H9 (cell line): ENCODE results near the gene OSBPL9. TPM values are rescaled to one million over a fixed set of nuclear protein-coding genes. Genes with fewer than 3 reads are reported as not detected.
A peak's percentile ranks its signal among the peaks of the same experiment; 100 is the strongest.

Source experiments
- DNase-seq: peaks from one replicate; pipeline ENCODE4 v3.0.0-alpha.2; 2017
- H2AFZ ChIP-seq: one replicate; pipeline ENCODE4 v1.6.1; 2013; ENCODE audit warnings: mild to moderate bottlenecking, low read length, control low read depth, moderate library complexity
- H2AK5ac ChIP-seq: 2 replicates; pipeline ENCODE4 v1.6.1; 2013; ENCODE audit warnings: low read length, control low read depth, mixed read lengths; ENCODE audit not compliant: insufficient read length
- H2BK120ac ChIP-seq: one replicate; pipeline ENCODE4 v1.6.1; 2013; ENCODE audit warnings: low read depth, mild to moderate bottlenecking, low read length, control low read depth, inconsistent platforms; ENCODE audit not compliant: poor library complexity, severe bottlenecking
- H2BK12ac ChIP-seq: 2 replicates; pipeline ENCODE4 v1.6.1; 2013; ENCODE audit warnings: low read length, control low read depth, mixed read lengths, low read depth; ENCODE audit not compliant: insufficient read length
- H2BK15ac ChIP-seq: 2 replicates; pipeline ENCODE4 v1.6.1; 2013; ENCODE audit warnings: low read depth, low read length, control low read depth
- H2BK20ac ChIP-seq: one replicate; pipeline ENCODE4 v1.6.1; 2013; ENCODE audit warnings: low read depth, mild to moderate bottlenecking, low read length, control low read depth, inconsistent platforms; ENCODE audit not compliant: poor library complexity, severe bottlenecking
- H2BK5ac ChIP-seq: 2 replicates; pipeline ENCODE4 v1.6.1; 2013; ENCODE audit warnings: low read length, control low read depth, mixed read lengths; ENCODE audit not compliant: insufficient read length
- H3K14ac ChIP-seq: 2 replicates; pipeline ENCODE4 v1.6.1; 2013; ENCODE audit warnings: low read length, control low read depth; ENCODE audit not compliant: insufficient read depth
- H3K18ac ChIP-seq: 2 replicates; pipeline ENCODE4 v1.6.1; 2013; ENCODE audit warnings: low read depth, mild to moderate bottlenecking, mixed read lengths, low read length, control low read depth; ENCODE audit not compliant: insufficient read length
- H3K23ac ChIP-seq: 2 replicates; pipeline ENCODE4 v1.6.1; 2013; ENCODE audit warnings: low read length, control low read depth, mixed read lengths, low read depth; ENCODE audit not compliant: insufficient read length
- H3K23me2 ChIP-seq: 2 replicates; pipeline ENCODE4 v1.6.1; 2013; ENCODE audit warnings: low read depth, mild to moderate bottlenecking, mixed read lengths, low read length, control low read depth; ENCODE audit not compliant: insufficient read length, poor library complexity, severe bottlenecking
- H3K27ac ChIP-seq: 2 replicates; pipeline ENCODE4 v1.5.1; 2013; ENCODE audit warnings: low read length, control low read depth, mixed read lengths, low read depth; ENCODE audit not compliant: insufficient read length
- H3K27me3 ChIP-seq: 2 replicates; pipeline ENCODE4 v1.6.1; 2013; ENCODE audit warnings: low read length, control low read depth, inconsistent platforms; ENCODE audit not compliant: insufficient read depth
- H3K4ac ChIP-seq: 2 replicates; pipeline ENCODE4 v1.6.1; 2013; ENCODE audit warnings: low read depth, mild to moderate bottlenecking, control low read depth, inconsistent platforms, low read length, moderate library complexity
- H3K4me1 ChIP-seq: 2 replicates; pipeline ENCODE4 v1.6.1; 2013; ENCODE audit warnings: low read length, control low read depth, inconsistent platforms; ENCODE audit not compliant: insufficient read depth
- H3K4me2 ChIP-seq: 2 replicates; pipeline ENCODE4 v1.6.1; 2013; ENCODE audit warnings: low read length, control low read depth, mixed read lengths; ENCODE audit not compliant: insufficient read length, insufficient read depth
- H3K56ac ChIP-seq: 2 replicates; pipeline ENCODE4 v1.6.1; 2013; ENCODE audit warnings: low read depth, mild to moderate bottlenecking, mixed read lengths, low read length, control low read depth; ENCODE audit not compliant: insufficient read length
- H3K79me1 ChIP-seq: 2 replicates; pipeline ENCODE4 v1.6.1; 2013; ENCODE audit warnings: low read depth, mild to moderate bottlenecking, moderate library complexity, low read length, control low read depth, inconsistent platforms; ENCODE audit not compliant: insufficient read depth, poor library complexity, severe bottlenecking
- H3K79me2 ChIP-seq: 2 replicates; pipeline ENCODE4 v1.6.1; 2013; ENCODE audit warnings: low read length, control low read depth, inconsistent platforms; ENCODE audit not compliant: insufficient read depth
- H3K9ac ChIP-seq: 2 replicates; pipeline ENCODE4 v1.6.1; 2013; ENCODE audit warnings: low read length, control low read depth, mixed read lengths; ENCODE audit not compliant: insufficient read length; ENCODE audit errors: extremely low read depth
- H3K9me3 ChIP-seq: one replicate; pipeline ENCODE4 v1.6.1; 2013; ENCODE audit warnings: low read depth, low read length, inconsistent platforms; ENCODE audit not compliant: control insufficient read depth
- H3T11ph ChIP-seq: one replicate; pipeline ENCODE4 v1.6.1; 2013; ENCODE audit warnings: mild to moderate bottlenecking, low read length, control low read depth, inconsistent platforms
- H4K20me1 ChIP-seq: one replicate; pipeline ENCODE4 v1.6.1; 2013; ENCODE audit not compliant: control insufficient read depth, insufficient read length, insufficient read depth
- H4K5ac ChIP-seq: 2 replicates; pipeline ENCODE4 v1.6.1; 2013; ENCODE audit warnings: low read depth, mild to moderate bottlenecking, mixed read lengths, low read length, control low read depth; ENCODE audit not compliant: insufficient read length
- H4K8ac ChIP-seq: replicated peaks from 2 replicates; pipeline ENCODE4 v1.6.1; 2013; ENCODE audit warnings: low read length, control low read depth, mixed read lengths, low read depth; ENCODE audit not compliant: insufficient read length
- H4K91ac ChIP-seq: 2 replicates; pipeline ENCODE4 v1.6.1; 2013; ENCODE audit warnings: low read depth, mild to moderate bottlenecking, moderate library complexity, mixed read lengths, low read length, control low read depth; ENCODE audit not compliant: insufficient read length
- H3K27ac Mint-ChIP-seq, 3 experiments: 2 replicates in 2 of 3; 3 replicates in 1 of 3; pipeline ENCODE4 v1.8.0; 2020 to 2021; ENCODE audit warnings: mixed read lengths in 3 of 3, mild to moderate bottlenecking in 1 of 3, moderate library complexity in 1 of 3
- H3K27me3 Mint-ChIP-seq: 2 replicates; pipeline ENCODE4 v1.8.0; 2021; ENCODE audit warnings: low read depth, mild to moderate bottlenecking, moderate library complexity, mixed read lengths
- H3K36me3 Mint-ChIP-seq, 3 experiments: 2 replicates in 2 of 3; 3 replicates in 1 of 3; pipeline ENCODE4 v1.8.0; 2020 to 2021; ENCODE audit warnings: low read depth in 3 of 3, mixed read lengths in 3 of 3; ENCODE audit not compliant: insufficient read depth in 1 of 3
- H3K4me1 Mint-ChIP-seq, 2 experiments: 2 replicates each; pipeline ENCODE4 v1.8.0; 2020; ENCODE audit warnings: mixed read lengths in 2 of 2
- H3K4me3 Mint-ChIP-seq, 2 experiments: 2 replicates in 1 of 2; 3 replicates in 1 of 2; pipeline ENCODE4 v1.8.0; 2020 to 2021; ENCODE audit warnings: mild to moderate bottlenecking in 2 of 2, mixed read lengths in 2 of 2, moderate library complexity in 1 of 2
- H3K9me3 Mint-ChIP-seq, 2 experiments: 2 replicates in 1 of 2; 3 replicates in 1 of 2; pipeline ENCODE4 v1.8.0; 2020; ENCODE audit warnings: mild to moderate bottlenecking in 2 of 2, mixed read lengths in 2 of 2, moderate library complexity in 1 of 2
- CTCF ChIP-seq: fragments of 200-600 bp; sonication (generic); conservative IDR thresholded peaks from 3 replicates; pipeline ENCODE4 v1.8.0; 2021; ENCODE audit warnings: antibody characterized with exemption, mild to moderate bottlenecking
- WGBS: extraction: QIAGEN DNeasy Blood & Tissue Kit; methylation state at CpG from one replicate; pipeline ENCODE4 v1.1.7; 2013; ENCODE audit warnings: missing lambda C conversion rate, low lambda C conversion rate, mixed read lengths; ENCODE audit not compliant: insufficient read length; ENCODE audit errors: extremely low coverage; 5-methylcytosine and 5-hydroxymethylcytosine counted together
- total RNA-seq: library from RNA; stranded (reverse); gene quantifications from 2 replicates; pipeline ENCODE4 v1.2.1, GENCODE V29; 2021

The OSBPL9 gene
- total RNA-seq, 1 experiment from 2014 or later, result 76.7 TPM

- H3K9me3 Mint-ChIP-seq, result no peaks in the 10 kb centered on the region; a peak in 1 of 5 replicates
- H3K36me3 Mint-ChIP-seq, result no peaks in the 10 kb centered on the region
- H3K27ac Mint-ChIP-seq, result peak overlapping the region in 1 of 3 experiments; percentile 97; a peak in 4 of 7 replicates
- Histone ChIP-seq H3K23me2 (peaks cover 7% of the 10 kb centered on the region), H3K18ac (no peak overlapping the region), H2AK5ac (no peak overlapping the region), H3K79me1 (peaks cover 4% of the 10 kb centered on the region), H4K20me1 (no peaks in the 10 kb centered on the region), H3T11ph (no peak overlapping the region), H4K5ac (no peak overlapping the region), H3K27me3 (no peaks in the 10 kb centered on the region), H2BK120ac (no peak overlapping the region), H2BK20ac (no peak overlapping the region), H3K79me2 (peaks cover 11% of the 10 kb centered on the region; the same call in 1 of the 2 replicates), H3K4me2 (peak overlapping the region; percentile 68), H3K9me3 (no peaks in the 10 kb centered on the region), H3K4ac (no peak overlapping the region), H2AFZ (no peak overlapping the region), H3K14ac (peak overlapping the region; percentile 63; the same call in 1 of the 2 replicates), H4K91ac (no peak overlapping the region), H3K23ac (no peak overlapping the region), H2BK15ac (no peak overlapping the region), H3K9ac (peak overlapping the region; percentile 56), H4K8ac (no peak overlapping the region), H3K4me1 (peaks cover 4% of the 10 kb centered on the region; the same call in 1 of the 2 replicates), H3K56ac (no peak overlapping the region), H2BK5ac (no peak overlapping the region), H3K27ac (no peak overlapping the region), H2BK12ac (no peak overlapping the region)
- H3K4me1 Mint-ChIP-seq, result peaks cover 22 to 35% of the 10 kb centered on the region in 2 experiments
- no CpG with 5 or more reads among the region's 53 CpGs for whole genome bisulfite sequencing
- TF ChIP-seq CTCF, result no peak
- peak overlapping the region; percentile 87 to 91 for H3K4me3 Mint-ChIP-seq
- DNase-seq, result peak; percentile 98
- H3K27me3 Mint-ChIP-seq, result no peaks in the 10 kb centered on the region
Observed at GRCh38 chr1:51729156-51729823, 112.4 kb downstream of the OSBPL9 start.
